ENCODE data around the gene ZNF425. TPM values are rescaled to one million over a fixed set of nuclear protein-coding genes. Genes with fewer than 3 reads are reported as not detected.

ZNF425 gene
- total and polyA plus RNA-seq, 9 of the 15 experiments (the other 6 are each of a cell fraction or from before 2014, with no cell fraction given) = 0.03 to 0.89 (median 0.54) TPM

- 0 out of 2 replicates have a peak, but pooled peaks have one; percentile 16 for TF ChIP-seq ZNF740 (CRISPR knock-in tag; IDR thresholded peaks at IDR 0.05)
- TF ChIP-seq ZNF740 (tag; IDR thresholded peaks at IDR 0.05) = no peak
- TF ChIP-seq ZNF584 (CRISPR knock-in tag; IDR thresholded peaks at IDR 0.05; ENCODE audit: low read depth) = no peak
- no peak for TF ChIP-seq KDM5B (IDR thresholded peaks at IDR 0.05; ENCODE audit: insufficient replicate concordance, low read depth, low read length)
- TF ChIP-seq ZNF121 (CRISPR knock-in tag; conservative IDR thresholded peaks at IDR 0.05) = 0 out of 2 replicates have a peak, but pooled peaks have one; percentile 9
- TF ChIP-seq U2AF2 (optimal IDR thresholded peaks at IDR 0.05; ENCODE audit: low read depth, low read length) = no peak
- peak; percentile 76 for TF ChIP-seq L3MBTL2 (IDR thresholded peaks at IDR 0.05)
- TF ChIP-seq, protein P1, sequence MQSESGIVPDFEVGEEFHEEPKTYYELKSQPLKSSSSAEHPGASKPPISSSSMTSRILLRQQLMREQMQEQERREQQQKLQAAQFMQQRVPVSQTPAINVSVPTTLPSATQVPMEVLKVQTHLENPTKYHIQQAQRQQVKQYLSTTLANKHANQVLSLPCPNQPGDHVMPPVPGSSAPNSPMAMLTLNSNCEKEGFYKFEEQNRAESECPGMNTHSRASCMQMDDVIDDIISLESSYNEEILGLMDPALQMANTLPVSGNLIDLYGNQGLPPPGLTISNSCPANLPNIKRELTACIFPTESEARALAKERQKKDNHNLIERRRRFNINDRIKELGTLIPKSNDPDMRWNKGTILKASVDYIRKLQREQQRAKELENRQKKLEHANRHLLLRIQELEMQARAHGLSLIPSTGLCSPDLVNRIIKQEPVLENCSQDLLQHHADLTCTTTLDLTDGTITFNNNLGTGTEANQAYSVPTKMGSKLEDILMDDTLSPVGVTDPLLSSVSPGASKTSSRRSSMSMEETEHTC (IDR thresholded peaks at IDR 0.05) = no peak
- peak; percentile 8; the same call in 1 of the 2 replicates for TF ChIP-seq ETV1 (tag; conservative IDR thresholded peaks at IDR 0.05; ENCODE audit: low read depth)
- no peak for TF ChIP-seq SMAD1 (IDR thresholded peaks at IDR 0.05; ENCODE audit: low read depth, low read length, partially characterized antibody)
- no peak for TF ChIP-seq TRIM28 (IDR thresholded peaks at IDR 0.05)
- TF ChIP-seq EP300 (IDR thresholded peaks at IDR 0.05; ENCODE audit: low read length) = no peak
- TF ChIP-seq ZNF395 (CRISPR knock-in tag; IDR thresholded peaks at IDR 0.05) = peak; percentile 75; the same call in 1 of the 2 replicates
Measured at GRCh38 chr7:149126662-149127266, 640 bp upstream of the ZNF425 start (continued).

Measured in K562 (cell line).